ENCODE data around the gene DMTF1. TPM values are rescaled to one million over a fixed set of nuclear protein-coding genes. Genes with fewer than 3 reads are reported as not detected.

The DMTF1 gene
- total and polyA plus RNA-seq, 8 donors: 66.7 to 321 (median 261) TPM

GRCh38 chr7:87151002-87151728 lies 1.1 kb upstream of the DMTF1 start:
- peak overlapping the region in 1 of 2 donors; percentile 57 for H3K4me3 ChIP-seq
- H3K4me1 ChIP-seq: peaks cover 22 to 34% of the 10 kb centered on the region in 2 donors
- DNase-seq (peak in 1 of 4 donors; percentile 21), ATAC-seq (no peak)
- intact Hi-C loops (cut with DNase I): loop anchor here in 1 of 2 donors (5.0 kb wide), 1 partner anchor 224 kb away; no protein-coding TSS in a partner anchor
- no peaks in the 10 kb centered on the region for H3K36me3 ChIP-seq
- TF ChIP-seq, protein P1, sequence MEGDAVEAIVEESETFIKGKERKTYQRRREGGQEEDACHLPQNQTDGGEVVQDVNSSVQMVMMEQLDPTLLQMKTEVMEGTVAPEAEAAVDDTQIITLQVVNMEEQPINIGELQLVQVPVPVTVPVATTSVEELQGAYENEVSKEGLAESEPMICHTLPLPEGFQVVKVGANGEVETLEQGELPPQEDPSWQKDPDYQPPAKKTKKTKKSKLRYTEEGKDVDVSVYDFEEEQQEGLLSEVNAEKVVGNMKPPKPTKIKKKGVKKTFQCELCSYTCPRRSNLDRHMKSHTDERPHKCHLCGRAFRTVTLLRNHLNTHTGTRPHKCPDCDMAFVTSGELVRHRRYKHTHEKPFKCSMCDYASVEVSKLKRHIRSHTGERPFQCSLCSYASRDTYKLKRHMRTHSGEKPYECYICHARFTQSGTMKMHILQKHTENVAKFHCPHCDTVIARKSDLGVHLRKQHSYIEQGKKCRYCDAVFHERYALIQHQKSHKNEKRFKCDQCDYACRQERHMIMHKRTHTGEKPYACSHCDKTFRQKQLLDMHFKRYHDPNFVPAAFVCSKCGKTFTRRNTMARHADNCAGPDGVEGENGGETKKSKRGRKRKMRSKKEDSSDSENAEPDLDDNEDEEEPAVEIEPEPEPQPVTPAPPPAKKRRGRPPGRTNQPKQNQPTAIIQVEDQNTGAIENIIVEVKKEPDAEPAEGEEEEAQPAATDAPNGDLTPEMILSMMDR (IDR thresholded peaks at IDR 0.05): no peak
- H3K27ac ChIP-seq: peak overlapping the region; percentile 98 to 99
- no peaks in the 10 kb centered on the region for H3K27me3 ChIP-seq
- H3K9me3 ChIP-seq: no peaks in the 10 kb centered on the region

DNA sequence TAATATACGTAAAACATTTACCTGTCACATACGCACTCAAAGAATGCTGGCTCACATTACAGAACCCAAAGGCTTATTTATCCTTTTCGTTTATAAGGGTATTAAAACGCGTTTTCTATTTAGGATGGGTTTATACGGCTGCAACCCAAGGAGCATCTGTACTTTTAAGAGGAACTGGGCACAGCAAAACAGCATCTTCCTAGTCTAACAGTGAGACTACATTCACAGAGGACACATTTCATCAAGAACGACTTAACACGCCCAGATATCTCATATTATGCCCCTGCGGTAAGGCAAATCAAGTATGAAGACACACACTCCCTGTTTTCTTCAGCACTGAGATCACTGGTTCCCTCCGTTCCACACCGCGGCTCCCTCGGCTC lies 533 bp upstream of the DMTF1 start:
- no peaks in the 10 kb centered on the region for H3K27me3 ChIP-seq
- H3K9me3 ChIP-seq: no peaks in the 10 kb centered on the region
- TF ChIP-seq, protein P1 (IDR thresholded peaks at IDR 0.05): no peak
- H3K4me1 ChIP-seq: peaks cover 27 to 40% of the 10 kb centered on the region in 2 donors
- peak overlapping the region; percentile 57 to 60 for H3K4me3 ChIP-seq
- intact Hi-C loops (cut with DNase I): loop anchor here in 1 of 2 donors (5.0 kb wide), 1 partner anchor 224 kb away; no protein-coding TSS in a partner anchor
- H3K36me3 ChIP-seq: no peaks in the 10 kb centered on the region
- ATAC-seq (peak; percentile 45), DNase-seq (no peak)
- peak overlapping the region; percentile 98 to 99 for H3K27ac ChIP-seq

GRCh38 chr7:87152897-87153641 lies 816 bp downstream of the DMTF1 start:
- Histone ChIP-seq H3K4me3 (peak overlapping the region; percentile 57 to 60), H3K9me3 (no peaks in the 10 kb centered on the region), H3K27me3 (no peaks in the 10 kb centered on the region), H3K4me1 (peaks cover 29 to 49% of the 10 kb centered on the region in 2 donors), H3K27ac (peak overlapping the region; percentile 98 to 99), H3K36me3 (no peaks in the 10 kb centered on the region)
- peak; percentile 10 for ATAC-seq
- TF ChIP-seq, protein P1 (IDR thresholded peaks at IDR 0.05): no peak
- peak in 3 of 4 donors; percentile 20 to 67 (median 38) for DNase-seq
- intact Hi-C loops (cut with DNase I): loop anchor here in 1 of 2 donors (5.0 kb wide), 1 partner anchor 226 kb away; no protein-coding TSS in a partner anchor

GRCh38 chr7:87154166-87154565 lies 1.9 kb downstream of the DMTF1 start:
- Histone ChIP-seq H3K27ac (peak overlapping the region; percentile 98 to 99), H3K27me3 (no peaks in the 10 kb centered on the region), H3K36me3 (no peaks in the 10 kb centered on the region), H3K4me1 (peaks cover 29 to 49% of the 10 kb centered on the region in 2 donors), H3K4me3 (peak overlapping the region; percentile 57 to 60), H3K9me3 (no peaks in the 10 kb centered on the region)
- TF ChIP-seq, protein P1 (IDR thresholded peaks at IDR 0.05): no peak
- ATAC-seq: no peak
- DNase-seq: no peak
- intact Hi-C loops (cut with DNase I): loop anchor here in 1 of 2 donors (5.0 kb wide), 1 partner anchor 227 kb away; no protein-coding TSS in a partner anchor

DNA sequence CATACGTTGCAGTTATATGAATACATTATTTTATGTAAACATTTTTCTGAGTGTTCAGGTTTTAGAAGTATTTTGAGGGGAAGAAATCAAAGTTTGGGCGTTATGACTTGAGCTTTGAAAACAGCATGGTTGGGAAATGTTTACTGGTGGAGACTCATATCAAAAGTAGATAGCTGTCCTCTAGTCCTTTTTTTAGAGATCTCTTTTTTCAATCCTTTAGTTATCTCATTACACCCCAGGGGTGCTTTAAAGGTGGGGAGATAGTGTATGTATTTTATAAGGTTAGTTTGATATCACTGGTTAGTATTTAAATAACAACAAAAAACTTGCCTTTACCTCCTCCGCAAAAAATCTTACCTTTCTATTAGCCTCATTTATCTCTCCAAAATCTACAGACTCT lies 2.3 kb downstream of the DMTF1 start:
- no peak for ATAC-seq

More for the DNA sequence above, 2.3 kb downstream of the DMTF1 start:
- TF ChIP-seq, protein P1 (IDR thresholded peaks at IDR 0.05): no peak
- Histone ChIP-seq H3K4me1 (peaks cover 29 to 49% of the 10 kb centered on the region in 2 donors), H3K9me3 (no peaks in the 10 kb centered on the region), H3K27me3 (no peaks in the 10 kb centered on the region), H3K27ac (peak overlapping the region in 1 of 2 donors; percentile 99), H3K36me3 (no peaks in the 10 kb centered on the region), H3K4me3 (peak overlapping the region; percentile 57 to 60)
- DNase-seq: no peak
- intact Hi-C loops (cut with DNase I): loop anchor here in 1 of 2 donors (5.0 kb wide), 1 partner anchor 227 kb away; no protein-coding TSS in a partner anchor
